ENCODE results near the gene TMEM203.

DNA sequence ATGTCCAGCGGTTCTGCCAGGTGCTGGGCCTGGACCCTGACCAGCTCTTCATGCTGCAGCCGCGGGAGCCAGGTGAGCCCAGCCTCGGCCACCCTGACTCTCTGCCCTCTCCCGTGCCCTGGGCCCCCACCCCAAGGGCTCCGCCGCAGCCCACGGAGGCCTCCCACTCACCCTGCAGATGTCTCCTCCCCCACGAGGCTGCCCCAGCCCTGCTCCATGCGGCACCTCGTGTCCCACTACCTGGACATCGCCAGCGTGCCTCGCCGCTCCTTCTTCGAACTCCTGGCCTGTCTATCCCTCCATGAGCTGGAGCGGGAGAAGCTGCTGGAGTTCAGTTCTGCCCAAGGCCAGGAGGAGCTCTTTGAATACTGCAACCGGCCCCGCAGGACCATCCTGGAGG lies 9.2 kb upstream of the TMEM203 start:
- TF ChIP-seq, protein P1, sequence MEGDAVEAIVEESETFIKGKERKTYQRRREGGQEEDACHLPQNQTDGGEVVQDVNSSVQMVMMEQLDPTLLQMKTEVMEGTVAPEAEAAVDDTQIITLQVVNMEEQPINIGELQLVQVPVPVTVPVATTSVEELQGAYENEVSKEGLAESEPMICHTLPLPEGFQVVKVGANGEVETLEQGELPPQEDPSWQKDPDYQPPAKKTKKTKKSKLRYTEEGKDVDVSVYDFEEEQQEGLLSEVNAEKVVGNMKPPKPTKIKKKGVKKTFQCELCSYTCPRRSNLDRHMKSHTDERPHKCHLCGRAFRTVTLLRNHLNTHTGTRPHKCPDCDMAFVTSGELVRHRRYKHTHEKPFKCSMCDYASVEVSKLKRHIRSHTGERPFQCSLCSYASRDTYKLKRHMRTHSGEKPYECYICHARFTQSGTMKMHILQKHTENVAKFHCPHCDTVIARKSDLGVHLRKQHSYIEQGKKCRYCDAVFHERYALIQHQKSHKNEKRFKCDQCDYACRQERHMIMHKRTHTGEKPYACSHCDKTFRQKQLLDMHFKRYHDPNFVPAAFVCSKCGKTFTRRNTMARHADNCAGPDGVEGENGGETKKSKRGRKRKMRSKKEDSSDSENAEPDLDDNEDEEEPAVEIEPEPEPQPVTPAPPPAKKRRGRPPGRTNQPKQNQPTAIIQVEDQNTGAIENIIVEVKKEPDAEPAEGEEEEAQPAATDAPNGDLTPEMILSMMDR (IDR thresholded peaks at IDR 0.05): no peak
- no peak for TF ChIP-seq POLR2A (IDR thresholded peaks at IDR 0.05)

Measured in thyroid gland (tissue), 4 donors.